Measurements from ENCODE around the gene FLNB.
"Not testable (repeated sequence)": the region's sequence is repeated elsewhere in the genome, so short reads cannot be mapped to it uniquely, and the experiment has no call there.

Gene FLNB

GRCh38 chr3:58198804-58199203 lies 190.6 kb downstream of the FLNB start:
- H3K4me3 ChIP-seq (ENCODE audit: low read depth, low read length), result no peak overlapping the region

DNA sequence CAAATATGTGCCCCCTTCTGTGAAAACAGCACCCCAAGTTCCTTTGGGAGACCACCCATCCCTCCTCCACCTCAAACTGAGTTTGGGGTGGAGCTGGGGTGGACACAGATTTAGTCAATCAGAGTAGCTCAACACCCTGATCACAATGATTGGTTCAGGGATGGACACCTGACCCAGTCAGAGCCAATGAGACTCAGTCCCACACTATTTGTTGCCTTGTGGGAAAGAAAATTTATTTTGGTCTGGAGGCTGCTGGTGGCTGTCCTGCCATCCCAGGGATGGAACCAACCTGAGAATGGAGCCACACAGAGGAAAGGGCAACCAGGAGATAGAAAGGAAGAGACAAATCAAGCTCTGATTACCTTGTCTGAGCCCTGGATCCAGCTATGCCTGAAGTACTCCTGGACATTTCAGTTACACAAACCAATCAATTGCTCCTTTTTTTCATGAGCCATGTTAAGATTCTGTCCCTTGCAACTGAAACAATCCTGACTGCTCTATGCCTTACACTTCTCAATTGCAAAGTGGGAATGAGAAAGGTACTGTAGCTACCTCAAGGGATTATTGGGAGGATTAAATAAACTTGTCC lies 192.0 kb downstream of the FLNB start:
- no peak overlapping the region for H3K4me3 ChIP-seq (ENCODE audit: low read depth, low read length)

- no peak overlapping the region for H3K4me3 ChIP-seq (ENCODE audit: low read depth, low read length)
These were observed 192.7 kb downstream of the FLNB start for GRCh38 chr3:58200846-58201355.

DNA sequence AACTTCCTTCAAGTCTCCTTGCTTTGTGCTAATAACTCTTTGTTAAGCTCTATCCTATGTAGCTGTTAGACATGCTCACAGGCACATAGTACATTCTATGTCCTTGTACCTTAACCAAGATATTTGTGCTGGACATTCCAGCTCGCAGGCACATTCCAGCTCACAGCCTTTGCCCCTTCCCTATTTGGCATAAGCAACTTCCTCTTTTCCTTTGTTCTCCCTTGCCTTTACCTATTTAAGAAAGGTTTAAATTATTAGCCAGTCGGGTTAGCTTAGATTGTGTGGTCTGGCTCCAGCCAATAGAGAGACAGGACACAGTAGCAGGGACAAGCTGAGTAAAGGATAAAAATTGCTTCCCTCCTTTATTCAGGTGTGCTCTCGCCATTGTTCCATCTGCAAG lies 193.2 kb downstream of the FLNB start:
- not testable (repeated sequence) for H3K4me3 ChIP-seq (ENCODE audit: low read depth, low read length)

DNA sequence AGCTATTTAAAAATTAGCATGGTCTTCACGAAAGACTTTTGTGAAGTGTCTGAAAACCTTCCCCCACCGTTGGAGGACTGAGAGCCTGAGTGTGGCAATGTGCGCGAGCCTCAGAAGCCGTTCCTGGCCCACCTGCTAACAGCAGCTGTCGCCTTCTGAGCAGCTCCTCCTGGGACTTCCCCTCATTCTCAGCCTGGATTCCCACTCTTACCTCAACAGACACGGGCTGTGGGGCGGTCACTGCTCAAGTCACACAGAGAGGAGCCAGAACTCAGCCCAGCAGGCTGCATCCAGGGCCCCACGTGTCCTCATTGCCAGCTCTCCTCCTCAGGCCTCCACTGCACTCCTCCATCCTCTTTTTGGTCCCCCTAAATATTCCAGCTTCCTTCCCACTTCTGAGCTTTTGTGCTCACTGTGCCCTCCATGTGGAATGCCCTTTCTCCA lies 194.7 kb downstream of the FLNB start:
- H3K4me3 ChIP-seq (ENCODE audit: low read depth, low read length), result no peak overlapping the region

DNA sequence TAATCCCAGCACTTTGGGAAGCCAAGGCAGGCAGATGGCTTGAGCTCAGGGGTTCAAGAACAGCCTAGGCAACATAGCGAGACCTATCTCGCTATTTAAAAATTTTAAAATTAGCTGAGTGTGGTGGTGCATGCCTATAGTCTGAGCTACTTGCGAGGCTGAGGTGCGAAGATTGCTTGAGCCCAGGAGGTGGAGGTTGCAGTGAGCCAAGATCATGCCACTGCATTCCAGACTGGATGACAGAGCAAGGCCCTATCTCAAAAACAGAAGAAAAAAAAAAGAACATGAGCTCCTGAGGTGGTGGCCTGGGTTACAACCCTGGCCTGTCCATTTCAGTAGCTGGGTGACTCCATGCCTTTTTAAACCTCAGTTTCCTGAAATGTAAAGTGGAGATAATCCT lies 195.3 kb downstream of the FLNB start:
- no peak overlapping the region for H3K4me3 ChIP-seq (ENCODE audit: low read depth, low read length)

DNA sequence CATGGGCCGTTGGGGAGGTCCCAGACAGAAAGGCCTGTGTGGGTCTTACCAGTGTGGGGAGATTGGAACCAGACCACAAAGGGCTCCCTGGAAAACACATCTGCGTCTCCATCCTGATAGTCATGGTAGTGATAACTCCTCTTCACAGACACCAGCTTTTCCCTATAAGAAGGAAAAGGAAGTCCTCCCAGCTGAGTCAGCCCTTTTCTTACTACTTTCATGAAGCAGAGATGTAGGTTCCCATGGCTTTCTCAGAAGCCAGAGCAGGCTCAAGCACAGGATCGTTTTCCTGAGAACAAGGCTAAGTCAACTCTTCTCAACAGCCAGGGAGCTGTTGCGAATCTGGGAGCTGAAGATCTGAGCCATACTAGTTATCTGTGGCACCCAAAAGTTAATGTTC lies 196.5 kb downstream of the FLNB start:
- H3K4me3 ChIP-seq (ENCODE audit: low read depth, low read length), result no peak overlapping the region

DNA sequence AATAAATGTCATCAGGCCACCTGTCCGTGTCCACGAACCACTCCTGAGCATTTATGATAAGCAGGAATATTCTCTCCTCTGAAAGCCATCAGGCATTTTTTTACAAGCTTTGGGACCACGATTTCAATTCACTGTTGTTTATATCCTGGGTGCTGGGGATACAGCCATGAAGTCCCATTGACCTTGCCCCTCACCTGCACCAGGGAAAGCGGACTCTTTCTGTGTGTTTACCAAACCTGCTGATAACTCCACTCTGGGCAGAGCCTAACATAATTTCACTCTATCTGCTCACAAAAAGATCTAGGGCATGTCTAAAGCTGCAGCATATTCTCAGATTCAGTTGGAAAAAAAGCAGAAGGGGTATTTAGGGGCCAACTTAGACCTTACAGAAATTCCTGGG lies 197.8 kb downstream of the FLNB start:
- H3K4me3 ChIP-seq (ENCODE audit: low read depth, low read length), result no peak overlapping the region

- no peak overlapping the region for H3K4me3 ChIP-seq (ENCODE audit: low read depth, low read length)
These were observed 198.3 kb downstream of the FLNB start for GRCh38 chr3:58206406-58207011.

DNA sequence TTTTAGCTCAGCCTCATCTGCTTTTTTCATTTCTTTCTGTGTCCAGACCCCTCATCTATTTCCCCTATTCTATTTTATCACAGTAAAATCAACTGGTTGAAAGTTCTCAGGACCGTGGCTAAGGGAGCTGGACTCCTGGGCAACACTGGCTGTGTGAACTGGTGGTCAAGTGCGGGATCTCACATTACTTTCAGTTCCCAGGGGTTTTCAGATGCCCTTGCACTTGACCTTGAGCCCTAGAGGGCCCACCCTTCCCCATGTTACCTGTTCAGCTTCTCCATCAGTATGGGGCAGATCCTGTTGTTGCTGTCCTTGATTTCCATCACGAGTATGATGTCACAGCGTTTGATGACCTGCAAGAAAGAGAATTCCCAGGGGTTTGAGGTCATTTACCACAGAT lies 199.7 kb downstream of the FLNB start:
- H3K4me3 ChIP-seq (ENCODE audit: low read depth, low read length), result no peak overlapping the region

GRCh38 chr3:58209933-58210332 lies 201.7 kb downstream of the FLNB start:
- no peak overlapping the region for H3K4me3 ChIP-seq (ENCODE audit: low read depth, low read length)

- no peak within 1 kb of the TSS for H3K4me3 ChIP-seq (ENCODE audit: low read depth, low read length)
These were observed 202.7 kb downstream of the FLNB start, which contains the start of gene DNASE1L3 for GRCh38 chr3:58210761-58211460. TSS of gene DNASE1L3 (minus strand) at chr3:58210972. CDS start at chr3:58210906, 66 bp downstream.

- H3K4me3 ChIP-seq (ENCODE audit: low read depth, low read length), result no peak overlapping the region
These were observed 206.5 kb downstream of the FLNB start for GRCh38 chr3:58214484-58215316.

DNA sequence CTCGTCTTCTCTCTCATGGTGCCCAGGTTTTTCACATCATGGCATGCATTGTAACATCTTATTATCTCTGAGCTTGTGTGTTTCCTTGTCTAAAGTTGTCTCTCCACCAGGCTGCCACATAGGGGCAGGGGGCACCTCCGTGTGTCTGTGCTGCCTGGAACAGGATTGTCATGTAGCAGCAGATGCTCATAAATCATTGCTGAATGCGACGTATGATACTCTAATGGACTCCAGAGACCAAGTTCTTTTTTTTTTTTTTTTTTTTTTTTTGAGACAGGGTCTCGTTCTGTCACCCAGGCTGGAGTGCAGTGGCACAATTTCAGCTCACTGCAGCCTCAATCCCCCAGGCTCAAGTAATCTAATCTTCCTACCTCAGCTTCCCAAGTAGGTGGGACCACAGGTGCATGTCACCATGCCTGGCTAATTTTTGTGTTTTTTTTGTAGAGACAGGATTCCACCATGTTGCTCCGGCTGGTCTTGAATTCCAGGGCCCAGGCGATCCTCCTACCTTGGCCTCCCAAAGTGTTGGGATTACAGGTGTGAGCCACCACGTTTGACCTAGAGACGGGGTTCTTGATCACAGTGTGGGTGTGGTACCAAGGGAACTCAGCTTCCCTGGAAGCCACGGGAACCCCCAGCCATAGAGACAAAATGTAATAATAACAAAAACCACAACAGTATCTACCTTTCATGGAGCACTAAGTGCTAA lies 207.2 kb downstream of the FLNB start:
- no peak overlapping the region for H3K4me3 ChIP-seq (ENCODE audit: low read depth, low read length)

- no peak overlapping the region for H3K4me3 ChIP-seq (ENCODE audit: low read depth, low read length)
These were observed 208.4 kb downstream of the FLNB start for GRCh38 chr3:58216496-58217195.

- peak overlapping the region; percentile 25 for H3K4me3 ChIP-seq (ENCODE audit: low read depth, low read length)
These were observed 209.1 kb downstream of the FLNB start for GRCh38 chr3:58217209-58217811.

GRCh38 chr3:58218904-58219303 lies 210.7 kb downstream of the FLNB start:
- no peak overlapping the region for H3K4me3 ChIP-seq (ENCODE audit: low read depth, low read length)

Measured in iPS-11a (cell line).